Pancreas (tissue), 10 donors: ENCODE measurements around the gene CCSER2. TPM values are rescaled to one million over a fixed set of nuclear protein-coding genes. Genes with fewer than 3 reads are reported as not detected.

Experiments used
- ATAC-seq, 4 donors: fragments of 200-7000 bp; cut with Tn5 transposase; one replicate each; pipeline versions ENCODE4 v1.8.0 to v1.9.1; 2020; ENCODE audit warnings: mild to moderate bottlenecking in 4 of 4, moderate library complexity in 4 of 4
- DNase-seq, 6 donors: peaks; one replicate each; pipeline ENCODE4 v3.0.0-alpha.2; 2020
- FAIRE-seq: peaks from 2 replicates; lab custom pipeline; 2012; peaks lifted over from hg19 to GRCh38; lab: Jason Lieb, UNC
- H3K27ac ChIP-seq, 4 donors: fragments of 200-600 bp; sonication (generic); 1 replicate in 3 of 4; 2 replicates in 1 of 4; pipeline versions ENCODE4 v1.5.0 to v1.8.0; 2020
- H3K27me3 ChIP-seq, 4 donors: fragments of 200-600 bp; one replicate each; pipeline ENCODE4 v1.8.0; 2021
- H3K36me3 ChIP-seq, 3 donors: fragments of 200-600 bp; sonication (generic) in 1 of 3; one replicate each; pipeline versions ENCODE4 v1.5.0 to v1.8.0; 2020 to 2021
- H3K4me1 ChIP-seq, 3 donors: fragments of 200-600 bp; one replicate each; pipeline ENCODE4 v1.8.0; 2021
- H3K4me3 ChIP-seq, 4 donors: fragments of 200-600 bp; sonication (generic) in 2 of 4; one replicate each; pipeline versions ENCODE4 v1.5.0 to v1.8.0; 2020 to 2021
- H3K9me3 ChIP-seq, 4 donors: fragments of 200-600 bp; one replicate each; pipeline ENCODE4 v1.8.0; 2021
- CTCF ChIP-seq, 4 donors: fragments of 200-600 bp; sonication (generic) in 3 of 4; IDR thresholded peaks; one replicate each; pipeline versions ENCODE4 v1.5.0 to v1.8.0; 2021; ENCODE audit warnings: antibody characterized with exemption in 4 of 4
- WGBS, 2 donors: extraction: QIAGEN DNeasy Blood & Tissue Kit; methylation state at CpG; one replicate each; pipeline ENCODE4 v1.1.7; 2013; 5-methylcytosine and 5-hydroxymethylcytosine counted together
- intact Hi-C, 3 donors: fragments of 100-400 bp; cut with DNase I; formaldehyde crosslinking; loops; one replicate each; pipeline versions ENCODE4 v1.11.1 to v1.14.2; 2022
- polyA plus RNA-seq, 2 donors: library from polyadenylated mRNA; stranded (reverse); fragments of 200-250 nt; gene quantifications; one replicate each; pipeline ENCODE4 v1.2.3, GENCODE V29; 2013
- total RNA-seq, 6 donors: library from RNA; stranded (reverse); fragmentation: NEBNext Ultra II Directional in 4 of 6; extraction: Animal tissue kit (Norgen Biotek cat#: 25700) in 4 of 6; gene quantifications; one replicate each; pipeline versions ENCODE4 v1.2.1 to v1.2.4, GENCODE V29; 2021 to 2023
- donor health status: healthy with polysubstance abuse.
- donor health status: DM: no; HTN: no; CAD: no; lungs with moderate emphysema.
- donor health status: DM: no; HTN: no; CAD: no.
- donor health status: control.
- donor health status: control.
- donor health status: Bipolar disorder and iron deficiency.
- donor health status: DM: yes; HTN: yes; CAD: no.
- donor health status: DM: no; HTN: no; CAD: no.
- donor health status: DM: no; HTN: no; CAD: no.
- donor health status: DM: yes; HTN: yes; CAD: no.

CCSER2 gene
- total and polyA plus RNA-seq, 8 donors: 3.5 to 25.6 (median 21.8) TPM

- FAIRE-seq (no peak), ATAC-seq (no peak), DNase-seq (no peak)
- Histone ChIP-seq H3K4me3 (no peak overlapping the region), H3K36me3 (no peaks in the 10 kb centered on the region), H3K9me3 (no peaks in the 10 kb centered on the region), H3K4me1 (peaks cover 0 to 5% (median 0%) of the 10 kb centered on the region in 3 donors), H3K27me3 (no peaks in the 10 kb centered on the region), H3K27ac (no peak overlapping the region)
- 75 to 91% methylated on average over 1 of the region's 1 CpG for WGBS, 2 donors
- no peak for TF ChIP-seq CTCF (IDR thresholded peaks at IDR 0.05)
- intact Hi-C loops: no loop called here
Measured at GRCh38 chr10:84289521-84290200, 38.7 kb upstream of the CCSER2 start.

GRCh38 chr10:84290235-84290634 lies 38.2 kb upstream of the CCSER2 start:
- FAIRE-seq: no peak

GRCh38 chr10:84291384-84291783 lies 37.0 kb upstream of the CCSER2 start:
- no peak for DNase-seq
- Histone ChIP-seq H3K36me3 (no peaks in the 10 kb centered on the region), H3K4me1 (peaks cover 0 to 5% (median 0%) of the 10 kb centered on the region in 3 donors), H3K27me3 (no peaks in the 10 kb centered on the region), H3K27ac (no peak overlapping the region), H3K4me3 (no peak overlapping the region), H3K9me3 (no peaks in the 10 kb centered on the region)
- no peak for FAIRE-seq
- 68 to 81% methylated on average over 1 of the region's 1 CpG for WGBS, 2 donors
- TF ChIP-seq CTCF (IDR thresholded peaks at IDR 0.05): no peak
- ATAC-seq: peak in 3 of 4 donors; percentile 51 to 74 (median 61)
- intact Hi-C loops: no loop called here

More at GRCh38 chr10:84290235-84290634, 38.2 kb upstream of the CCSER2 start:
- no peak for TF ChIP-seq CTCF (IDR thresholded peaks at IDR 0.05)
- peaks cover 0 to 5% (median 0%) of the 10 kb centered on the region in 3 donors for H3K4me1 ChIP-seq
- WGBS, 2 donors: 49% methylated on average over 3 of the region's 3 CpGs
- H3K27ac ChIP-seq: no peak overlapping the region
- no peak for DNase-seq
- intact Hi-C loops: no loop called here
- H3K4me3 ChIP-seq: no peak overlapping the region
- ATAC-seq: no peak
- no peaks in the 10 kb centered on the region for H3K36me3 ChIP-seq
- no peaks in the 10 kb centered on the region for H3K9me3 ChIP-seq
- H3K27me3 ChIP-seq: no peaks in the 10 kb centered on the region

GRCh38 chr10:84292502-84292901 lies 35.9 kb upstream of the CCSER2 start:
- FAIRE-seq: no peak
- no peaks in the 10 kb centered on the region for H3K9me3 ChIP-seq
- H3K4me1 ChIP-seq: peaks cover 0 to 5% (median 0%) of the 10 kb centered on the region in 3 donors
- H3K4me3 ChIP-seq: no peak overlapping the region
- H3K27ac ChIP-seq: no peak overlapping the region
- WGBS, 2 donors: 86 to 93% methylated on average over 2 of the region's 2 CpGs
- no peak for TF ChIP-seq CTCF (IDR thresholded peaks at IDR 0.05)
- no peak for DNase-seq
- ATAC-seq: no peak
- intact Hi-C loops: no loop called here
- H3K36me3 ChIP-seq: no peaks in the 10 kb centered on the region
- H3K27me3 ChIP-seq: no peaks in the 10 kb centered on the region

- FAIRE-seq (no peak), DNase-seq (no peak), ATAC-seq (no peak)
- peaks cover 0 to 5% (median 0%) of the 10 kb centered on the region in 3 donors for H3K4me1 ChIP-seq
- no peaks in the 10 kb centered on the region for H3K27me3 ChIP-seq
- H3K9me3 ChIP-seq: no peaks in the 10 kb centered on the region
- H3K4me3 ChIP-seq: no peak overlapping the region
- no peak overlapping the region for H3K27ac ChIP-seq
- no peak for TF ChIP-seq CTCF (IDR thresholded peaks at IDR 0.05)
- intact Hi-C loops: no loop called here
- H3K36me3 ChIP-seq: no peaks in the 10 kb centered on the region
- 84 to 96% methylated on average over 1 of the region's 1 CpG for WGBS, 2 donors
Measured at GRCh38 chr10:84293171-84293570, 35.2 kb upstream of the CCSER2 start.
